Body of pancreas (tissue), 4 donors: ENCODE data around the gene CAPZB. TPM values are rescaled to one million over a fixed set of nuclear protein-coding genes. Genes with fewer than 3 reads are reported as not detected.

ENCODE experiments used
- ATAC-seq: fragments of 150-250 bp; one replicate; pipeline ENCODE4 v1.9.1; 2016
- DNase-seq, 4 donors: peaks; one replicate each; pipeline ENCODE4 v3.0.0-alpha.2; 2019
- H3K27ac ChIP-seq, 4 donors: fragments of 200-600 bp; sonication (generic); 1 replicate in 3 of 4; 2 replicates in 1 of 4; pipeline versions ENCODE4 v1.5.1 to v1.6.1; 2016 to 2019; ENCODE audit warnings: mild to moderate bottlenecking in 1 of 4, mixed read lengths in 1 of 4, moderate library complexity in 1 of 4
- H3K27me3 ChIP-seq, 2 donors: fragments of 200-600 bp; sonication (generic); one replicate each; pipeline ENCODE4 v1.6.0; 2016; ENCODE audit warnings: mild to moderate bottlenecking in 1 of 2
- H3K36me3 ChIP-seq, 2 donors: fragments of 200-600 bp; sonication (generic); replicated peaks in 1 of 2; 2 replicates each; pipeline ENCODE4 v1.5.1; 2016; ENCODE audit warnings: low read depth in 2 of 2; ENCODE audit not compliant: insufficient read depth in 1 of 2
- H3K4me1 ChIP-seq: fragments of 200-600 bp; sonication (generic); one replicate; pipeline ENCODE4 v1.6.0; 2016
- H3K4me3 ChIP-seq, 2 donors: fragments of 200-600 bp; sonication (generic); 1 replicate in 1 of 2; 2 replicates in 1 of 2; pipeline ENCODE4 v1.5.1; 2016 to 2019
- H3K9me3 ChIP-seq, 3 donors: fragments of 200-600 bp; sonication (generic); 1 replicate in 2 of 3; 2 replicates in 1 of 3; pipeline ENCODE4 v1.5.1; 2016
- POLR2A ChIP-seq, 3 donors: fragments of 450-650 bp; IDR thresholded peaks; one replicate each; pipeline ENCODE4 v1.6.1; 2016; ENCODE audit warnings: antibody characterized with exemption in 3 of 3, mild to moderate bottlenecking in 2 of 3
- WGBS, 2 donors: methylation state at CpG; one replicate each; pipeline ENCODE4 v1.1.5; 2017; 5-methylcytosine and 5-hydroxymethylcytosine counted together
- intact Hi-C: fragments of 100-400 bp; cut with DNase I; formaldehyde crosslinking; loops from one replicate; pipeline ENCODE4 v1.15.1; 2023
- total RNA-seq, 2 donors: library from RNA; depleted of rRNA; stranded (reverse); fragments of >200 nt; gene quantifications; one replicate each; pipeline ENCODE4 v1.1.0, GENCODE V29; 2016
- TF ChIP-seq, protein P1 (sequence below), 7 experiments: fragments of 450-650 bp in 4 of 7; fragments of 200-600 bp in 3 of 7; sonication (generic) in 3 of 7; IDR thresholded peaks; one replicate each; pipeline ENCODE4 v1.5.1; 2016 to 2019; ENCODE audit warnings: antibody characterized with exemption in 7 of 7

CAPZB gene
- total RNA-seq, 2 donors from 2014 or later, result 35.5 to 54.1 TPM

DNA sequence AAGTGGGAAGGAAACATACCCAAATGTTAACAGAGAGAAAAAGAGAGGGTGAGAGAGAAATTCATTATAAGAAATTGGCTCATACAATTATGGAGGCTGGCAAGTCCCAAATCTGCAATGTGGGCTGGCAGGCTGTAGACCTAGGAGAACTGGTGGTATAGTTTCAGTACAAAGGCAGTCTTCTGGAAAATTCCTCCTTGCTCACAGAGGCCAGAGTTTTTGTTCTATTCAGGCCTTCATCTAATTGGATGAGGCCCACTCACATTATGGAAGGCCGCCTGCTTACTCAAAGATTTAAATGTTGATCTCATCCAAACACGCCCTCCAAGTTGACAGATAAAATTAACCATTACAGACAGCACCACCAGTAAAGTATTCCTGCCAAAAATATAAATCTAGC lies 36.1 kb upstream of the CAPZB start:
- DNase-seq, result no peak

DNA sequence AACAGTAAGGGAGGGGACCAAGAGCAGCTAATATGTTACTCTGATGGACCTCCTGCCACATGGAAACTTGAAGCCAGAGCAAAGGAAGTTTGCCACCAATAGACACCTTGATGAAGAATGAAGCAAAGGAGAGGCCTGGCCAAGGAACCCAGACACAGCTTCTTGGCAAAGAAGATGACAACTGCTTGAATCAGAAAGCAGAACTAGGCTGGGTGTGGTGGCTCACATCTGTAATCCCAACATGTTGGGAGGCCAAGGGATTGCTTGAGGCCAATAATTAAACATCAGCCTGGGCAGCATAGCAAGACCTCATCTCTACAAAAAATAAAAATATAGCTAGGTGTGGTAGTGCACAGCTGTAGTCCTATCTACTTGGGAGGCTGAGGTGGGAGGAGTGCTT lies 31.7 kb upstream of the CAPZB start:
- TF ChIP-seq, protein P1, sequence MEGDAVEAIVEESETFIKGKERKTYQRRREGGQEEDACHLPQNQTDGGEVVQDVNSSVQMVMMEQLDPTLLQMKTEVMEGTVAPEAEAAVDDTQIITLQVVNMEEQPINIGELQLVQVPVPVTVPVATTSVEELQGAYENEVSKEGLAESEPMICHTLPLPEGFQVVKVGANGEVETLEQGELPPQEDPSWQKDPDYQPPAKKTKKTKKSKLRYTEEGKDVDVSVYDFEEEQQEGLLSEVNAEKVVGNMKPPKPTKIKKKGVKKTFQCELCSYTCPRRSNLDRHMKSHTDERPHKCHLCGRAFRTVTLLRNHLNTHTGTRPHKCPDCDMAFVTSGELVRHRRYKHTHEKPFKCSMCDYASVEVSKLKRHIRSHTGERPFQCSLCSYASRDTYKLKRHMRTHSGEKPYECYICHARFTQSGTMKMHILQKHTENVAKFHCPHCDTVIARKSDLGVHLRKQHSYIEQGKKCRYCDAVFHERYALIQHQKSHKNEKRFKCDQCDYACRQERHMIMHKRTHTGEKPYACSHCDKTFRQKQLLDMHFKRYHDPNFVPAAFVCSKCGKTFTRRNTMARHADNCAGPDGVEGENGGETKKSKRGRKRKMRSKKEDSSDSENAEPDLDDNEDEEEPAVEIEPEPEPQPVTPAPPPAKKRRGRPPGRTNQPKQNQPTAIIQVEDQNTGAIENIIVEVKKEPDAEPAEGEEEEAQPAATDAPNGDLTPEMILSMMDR (IDR thresholded peaks at IDR 0.05), result no peak
- no peak for TF ChIP-seq POLR2A (IDR thresholded peaks at IDR 0.05)
- intact Hi-C loops, result no loop called here
- H3K9me3 ChIP-seq, result no peaks in the 10 kb centered on the region
- no peaks in the 10 kb centered on the region for H3K27me3 ChIP-seq
- no peak for DNase-seq
- H3K27ac ChIP-seq, result no peak overlapping the region
- H3K36me3 ChIP-seq, result no peaks in the 10 kb centered on the region
- no peak for ATAC-seq
- H3K4me3 ChIP-seq, result no peak overlapping the region
- H3K4me1 ChIP-seq, result no peaks in the 10 kb centered on the region

More for the DNA sequence above, 36.1 kb upstream of the CAPZB start:
- H3K27ac ChIP-seq, result no peak overlapping the region
- no peak for TF ChIP-seq POLR2A (IDR thresholded peaks at IDR 0.05)
- TF ChIP-seq, protein P1 (IDR thresholded peaks at IDR 0.05), result no peak
- no peak overlapping the region for H3K4me3 ChIP-seq
- H3K36me3 ChIP-seq, result no peaks in the 10 kb centered on the region
- ATAC-seq, result no peak
- intact Hi-C loops, result no loop called here
- WGBS, 2 donors, result 89 to 93% methylated on average over 2 of the region's 2 CpGs
- no peaks in the 10 kb centered on the region for H3K27me3 ChIP-seq
- H3K4me1 ChIP-seq, result no peaks in the 10 kb centered on the region
- H3K9me3 ChIP-seq, result no peaks in the 10 kb centered on the region

DNA sequence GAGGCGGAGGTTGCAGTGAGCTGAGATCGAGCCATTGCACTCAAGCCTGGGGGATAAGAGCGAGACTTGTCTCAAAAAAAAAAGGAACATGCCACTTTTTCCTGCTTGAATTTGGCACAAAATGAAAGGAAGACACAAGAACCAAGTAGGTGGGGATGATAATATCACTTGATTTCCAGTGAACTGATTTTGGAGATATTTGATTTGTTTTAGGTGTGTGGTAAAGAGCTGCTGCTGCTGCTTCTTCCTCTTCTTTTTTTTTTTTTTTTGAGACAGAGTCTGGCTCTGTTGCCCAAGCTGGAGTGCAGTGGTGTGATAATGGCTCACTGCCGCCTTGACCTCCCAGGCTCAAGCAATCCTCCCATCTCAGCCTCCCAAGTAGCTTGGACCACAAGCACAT lies 29.9 kb upstream of the CAPZB start:
- no peak overlapping the region for H3K27ac ChIP-seq
- WGBS, 2 donors, result 93 to 97% methylated on average over 4 of the region's 4 CpGs
- no peaks in the 10 kb centered on the region for H3K4me1 ChIP-seq

DNA sequence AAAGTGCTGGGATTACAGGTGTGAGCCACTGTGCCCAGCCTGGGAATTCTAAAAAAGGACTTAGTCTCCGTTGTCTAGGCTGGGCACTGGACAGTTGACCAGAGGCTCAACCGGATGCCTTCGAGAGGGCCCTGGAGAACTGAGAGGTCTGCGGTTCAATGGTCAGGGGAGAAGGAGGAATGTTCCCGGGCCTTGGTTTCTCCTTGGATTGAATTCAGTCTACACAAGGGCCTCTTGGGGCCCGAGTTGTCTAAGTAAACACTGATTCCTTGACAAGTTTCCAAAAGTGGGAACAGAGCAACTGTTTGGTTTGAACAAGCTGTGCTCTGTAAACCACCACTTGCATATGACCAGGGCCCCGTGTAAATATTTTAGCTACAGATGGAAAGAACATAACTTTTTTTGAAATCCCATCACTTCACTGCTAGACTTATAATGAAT lies 29.1 kb upstream of the CAPZB start:
- DNase-seq (peak in 3 of 4 donors; percentile 13 to 40 (median 17)), ATAC-seq (peak; percentile 50)
- 72 to 73% methylated on average over 7 of the region's 7 CpGs for WGBS, 2 donors
- Histone ChIP-seq H3K36me3 (no peaks in the 10 kb centered on the region), H3K4me3 (no peak overlapping the region), H3K27ac (no peak overlapping the region), H3K9me3 (no peaks in the 10 kb centered on the region), H3K4me1 (no peaks in the 10 kb centered on the region), H3K27me3 (no peaks in the 10 kb centered on the region)
- TF ChIP-seq POLR2A (IDR thresholded peaks at IDR 0.05), result no peak
- TF ChIP-seq, protein P1 (IDR thresholded peaks at IDR 0.05), result no peak
- intact Hi-C loops, result no loop called here

More for the DNA sequence above, 29.9 kb upstream of the CAPZB start:
- Histone ChIP-seq H3K9me3 (no peaks in the 10 kb centered on the region), H3K27me3 (no peaks in the 10 kb centered on the region), H3K36me3 (no peaks in the 10 kb centered on the region), H3K4me3 (no peak overlapping the region)
- TF ChIP-seq, protein P1 (IDR thresholded peaks at IDR 0.05), result no peak
- no peak for TF ChIP-seq POLR2A (IDR thresholded peaks at IDR 0.05)
- DNase-seq, result no peak
- ATAC-seq, result no peak
- intact Hi-C loops, result no loop called here

DNA sequence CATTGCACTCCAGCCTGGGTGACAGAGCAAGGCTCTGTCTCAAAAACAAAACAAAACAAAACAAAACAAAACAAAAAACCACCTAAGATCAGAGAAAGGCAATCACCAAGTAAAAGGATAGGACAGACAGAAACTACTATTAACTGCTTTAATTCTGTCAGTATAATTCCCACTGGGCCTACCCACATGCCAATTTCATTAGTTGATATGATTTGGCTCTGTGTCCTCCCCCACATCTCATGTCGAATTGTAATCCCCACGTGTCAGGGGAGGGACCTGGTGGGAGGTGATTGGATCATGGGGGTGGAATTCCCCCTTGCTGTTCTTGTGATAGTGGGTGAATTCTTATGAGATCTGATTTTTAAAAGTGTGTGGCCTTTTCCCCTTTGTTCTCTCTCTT lies 27.2 kb upstream of the CAPZB start:
- no peaks in the 10 kb centered on the region for H3K36me3 ChIP-seq
- ATAC-seq (no peak), DNase-seq (no peak)
- no peak overlapping the region for H3K4me3 ChIP-seq
- no peaks in the 10 kb centered on the region for H3K4me1 ChIP-seq
- H3K27ac ChIP-seq, result no peak overlapping the region
- no peaks in the 10 kb centered on the region for H3K9me3 ChIP-seq
- WGBS, 2 donors, result 42 to 46% methylated on average over 2 of the region's 2 CpGs
- intact Hi-C loops, result no loop called here
- TF ChIP-seq, protein P1 (IDR thresholded peaks at IDR 0.05), result no peak
- TF ChIP-seq POLR2A (IDR thresholded peaks at IDR 0.05), result no peak
- no peaks in the 10 kb centered on the region for H3K27me3 ChIP-seq
